ENCODE measurements around the gene IFI30. TPM values are rescaled to one million over a fixed set of nuclear protein-coding genes. Genes with fewer than 3 reads are reported as not detected.

IFI30 gene
- total RNA-seq, 1 experiment from 2014 or later = 20.2 TPM

- Mint-ChIP-seq H3K9me3 (no peaks in the 10 kb centered on the region), H3K27ac (no peak overlapping the region), H3K27me3 (ENCODE audit: low read depth) (peaks cover 2% of the 10 kb centered on the region), H3K4me1 (peaks cover 15% of the 10 kb centered on the region), H3K36me3 (peaks cover 13% of the 10 kb centered on the region), H3K4me3 (no peak overlapping the region)
- no peak for TF ChIP-seq SOX15 (CRISPR knock-in tag; IDR thresholded peaks at IDR 0.05)
- TF ChIP-seq CREM (CRISPR knock-in tag; IDR thresholded peaks at IDR 0.05) = no peak
- TF ChIP-seq MYBL2 (CRISPR knock-in tag; IDR thresholded peaks at IDR 0.05) = no peak
- TF ChIP-seq ATF6 (CRISPR knock-in tag; IDR thresholded peaks at IDR 0.05) = no peak
- TF ChIP-seq SMAD4 (CRISPR knock-in tag; IDR thresholded peaks at IDR 0.05) = no peak
- no peak for TF ChIP-seq GRHL2 (CRISPR knock-in tag; IDR thresholded peaks at IDR 0.05; ENCODE audit: insufficient replicate concordance, severe bottlenecking)
- TF ChIP-seq MLX (CRISPR knock-in tag; IDR thresholded peaks at IDR 0.05) = no peak
- no peak for TF ChIP-seq E2F1 (CRISPR knock-in tag; IDR thresholded peaks at IDR 0.05)
- TF ChIP-seq PRRX2 (CRISPR knock-in tag; IDR thresholded peaks at IDR 0.05) = no peak
- TF ChIP-seq ELF4 (CRISPR knock-in tag; IDR thresholded peaks at IDR 0.05; ENCODE audit: low read depth) = no peak
- TF ChIP-seq FOXK1 (CRISPR knock-in tag; IDR thresholded peaks at IDR 0.05) = no peak
- CTCF ChIA-PET = interaction anchor here (2.8 kb wide), 1 partner anchor 11 kb away, joined by 12 read pairs; no protein-coding TSS in a partner anchor
- ATAC-seq (no peak), DNase-seq (ENCODE audit: low spot score) (no peak)
- POLR2A ChIA-PET = no interaction called here
Measured at GRCh38 chr19:18123819-18124218, 49.8 kb upstream of the IFI30 start.

- DNase-seq (ENCODE audit: low spot score) (no peak), ATAC-seq (no peak)
- Mint-ChIP-seq H3K27me3 (ENCODE audit: low read depth) (no peaks in the 10 kb centered on the region), H3K9me3 (no peaks in the 10 kb centered on the region), H3K27ac (no peak overlapping the region), H3K4me1 (no peaks in the 10 kb centered on the region), H3K36me3 (peaks cover 19% of the 10 kb centered on the region), H3K4me3 (no peak overlapping the region)
- ChIA-PET POLR2A (interaction anchor here (0.7 kb wide), 2 partner anchors 16 to 59 kb away, joined by 3 read pairs; no protein-coding TSS in a partner anchor), CTCF (interaction anchor here (0.7 kb wide), 1 partner anchor 13 kb away, joined by 3 read pairs; no protein-coding TSS in a partner anchor)
- TF ChIP-seq SMAD3 (CRISPR knock-in tag; IDR thresholded peaks at IDR 0.05; ENCODE audit: borderline replicate concordance) (no peak), ZNF425 (CRISPR knock-in tag; conservative IDR thresholded peaks at IDR 0.05) (no peak), TEAD4 (CRISPR knock-in tag; IDR thresholded peaks at IDR 0.05) (no peak), PREB (CRISPR knock-in tag; IDR thresholded peaks at IDR 0.05; ENCODE audit: borderline replicate concordance) (no peak), FOXJ3 (CRISPR knock-in tag; IDR thresholded peaks at IDR 0.05; ENCODE audit: borderline replicate concordance) (no peak), NFYB (CRISPR knock-in tag; conservative IDR thresholded peaks at IDR 0.05; ENCODE audit: low read depth) (no peak), HMGXB4 (CRISPR knock-in tag; IDR thresholded peaks at IDR 0.05) (no peak), FOXK1 (CRISPR knock-in tag; IDR thresholded peaks at IDR 0.05) (no peak)
Measured at GRCh38 chr19:18126097-18126496, 47.5 kb upstream of the IFI30 start.

Data from WTC11 (cell line).